K562 (cell line): ENCODE data around the gene CXCR5. TPM values are rescaled to one million over a fixed set of nuclear protein-coding genes. Genes with fewer than 3 reads are reported as not detected.

ENCODE experiments used
- AFF1 ChIP-seq, 2 experiments: fragments of 450-650 bp; IDR thresholded peaks; 2 replicates each; pipeline ENCODE4 v1.6.1; 2018; ENCODE audit warnings: mild to moderate bottlenecking in 2 of 2, low read depth in 1 of 2; ENCODE audit not compliant: partially characterized antibody in 2 of 2
- ATF7 ChIP-seq: fragments of 450-650 bp; IDR thresholded peaks from 2 replicates; pipeline ENCODE4 v1.7.1; 2014; ENCODE audit warnings: mild to moderate bottlenecking, moderate library complexity
- HNRNPLL ChIP-seq: fragments of 200-400 bp; formaldehyde crosslinking; IDR thresholded peaks from 2 replicates; pipeline ENCODE4 v1.6.1; 2017; ENCODE audit warnings: low read length, low read depth, mild to moderate bottlenecking; ENCODE audit not compliant: poor library complexity, severe bottlenecking
- MTF1 ChIP-seq: fragments of 250-450 bp; sonication (Bioruptor Pico); IDR thresholded peaks from 2 replicates; pipeline ENCODE4 v1.9.0; 2021; ENCODE audit warnings: moderate library complexity, mild to moderate bottlenecking, inconsistent platforms, borderline replicate concordance
- TRIM25 ChIP-seq: fragments of 450-650 bp; IDR thresholded peaks from 2 replicates; pipeline ENCODE4 v1.7.0; 2016; ENCODE audit warnings: borderline replicate concordance
- polyA plus RNA-seq, 8 experiments: library from polyadenylated mRNA; depleted of rRNA in 4 of 8; stranded (reverse) in 5 of 8; unstranded in 3 of 8; fragments of >200 nt; fragmentation: Nextera tagmentation in 2 of 8; fragmentation: Illumina TruSeq in 1 of 8; extraction: Ambion mirVana in 2 of 8; extraction: Trizol in 1 of 8; gene quantifications; 2 replicates each; pipeline versions ENCODE4 v1.2.1 to v1.2.3, GENCODE V29; 2011 to 2014; ENCODE audit warnings: inconsistent platforms in 1 of 8, missing spikeins in 1 of 8
- total RNA-seq, 7 experiments: library from RNA; depleted of rRNA in 6 of 7; stranded (reverse); fragments of >200 nt in 6 of 7; fragmentation: Illumina TruSeq in 2 of 7; extraction: Trizol in 2 of 7; gene quantifications; 2 replicates each; pipeline versions ENCODE4 v1.2.1 to v1.2.3, GENCODE V29; 2011 to 2021; ENCODE audit warnings: low replicate concordance in 1 of 7
- TF ChIP-seq, protein P1 (sequence below): fragments of 450-650 bp; IDR thresholded peaks from 2 replicates; pipeline ENCODE4 v1.6.1; 2016; ENCODE audit warnings: mild to moderate bottlenecking

The CXCR5 gene
- total and polyA plus RNA-seq, 9 of the 15 experiments (the other 6 are each of a cell fraction or from before 2014, with no cell fraction given): 0.03 to 0.06 TPM; not detected in 7

DNA sequence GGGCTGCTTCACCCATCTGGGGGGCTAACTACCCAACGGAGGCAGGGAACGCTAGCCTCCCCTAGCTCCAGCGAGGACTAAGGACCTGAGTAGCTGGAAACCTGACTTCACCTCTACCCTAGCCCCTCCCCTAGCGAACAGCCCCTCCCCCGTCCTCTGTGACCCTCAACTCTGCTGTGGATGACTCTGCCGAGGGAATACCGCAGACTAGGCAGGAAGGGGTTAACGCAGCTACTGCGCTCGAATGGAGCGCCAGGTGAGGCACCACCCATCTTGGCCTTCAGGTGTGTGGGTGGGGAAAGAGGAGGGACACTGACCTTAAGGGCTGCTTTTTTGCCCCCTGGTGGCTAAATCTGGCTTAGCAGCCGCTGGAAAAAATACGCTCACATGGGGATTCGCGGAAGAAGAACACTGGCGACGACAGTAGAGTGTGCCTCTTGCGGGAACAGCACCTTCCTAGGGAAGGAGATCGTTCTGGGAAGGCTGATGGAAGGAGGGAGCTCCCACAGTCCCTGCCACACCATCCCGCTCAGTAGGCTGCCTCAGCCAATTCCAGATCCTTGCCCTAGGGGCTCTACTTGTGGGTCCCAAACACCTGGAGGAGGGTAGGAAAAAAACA lies 46.5 kb downstream of the CXCR5 start (continued):
- TF ChIP-seq, protein P1, sequence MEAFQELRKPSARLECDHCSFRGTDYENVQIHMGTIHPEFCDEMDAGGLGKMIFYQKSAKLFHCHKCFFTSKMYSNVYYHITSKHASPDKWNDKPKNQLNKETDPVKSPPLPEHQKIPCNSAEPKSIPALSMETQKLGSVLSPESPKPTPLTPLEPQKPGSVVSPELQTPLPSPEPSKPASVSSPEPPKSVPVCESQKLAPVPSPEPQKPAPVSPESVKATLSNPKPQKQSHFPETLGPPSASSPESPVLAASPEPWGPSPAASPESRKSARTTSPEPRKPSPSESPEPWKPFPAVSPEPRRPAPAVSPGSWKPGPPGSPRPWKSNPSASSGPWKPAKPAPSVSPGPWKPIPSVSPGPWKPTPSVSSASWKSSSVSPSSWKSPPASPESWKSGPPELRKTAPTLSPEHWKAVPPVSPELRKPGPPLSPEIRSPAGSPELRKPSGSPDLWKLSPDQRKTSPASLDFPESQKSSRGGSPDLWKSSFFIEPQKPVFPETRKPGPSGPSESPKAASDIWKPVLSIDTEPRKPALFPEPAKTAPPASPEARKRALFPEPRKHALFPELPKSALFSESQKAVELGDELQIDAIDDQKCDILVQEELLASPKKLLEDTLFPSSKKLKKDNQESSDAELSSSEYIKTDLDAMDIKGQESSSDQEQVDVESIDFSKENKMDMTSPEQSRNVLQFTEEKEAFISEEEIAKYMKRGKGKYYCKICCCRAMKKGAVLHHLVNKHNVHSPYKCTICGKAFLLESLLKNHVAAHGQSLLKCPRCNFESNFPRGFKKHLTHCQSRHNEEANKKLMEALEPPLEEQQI: no peak
- no peak for TF ChIP-seq HNRNPLL
- no peak for TF ChIP-seq TRIM25
- no peak for TF ChIP-seq AFF1 (IDR thresholded peaks at IDR 0.05; ENCODE audit: low read depth in 1 of 2, partially characterized antibody in 2 of 2)
- TF ChIP-seq MTF1 (CRISPR knock-in tag): no peak
- TF ChIP-seq ATF7: no peak; the same call in 1 of the 2 replicates
